H1 (cell line): Measurements from ENCODE around the gene PDE2A. TPM values are rescaled to one million over a fixed set of nuclear protein-coding genes. Genes with fewer than 3 reads are reported as not detected.

Experiments used
- CTCF ChIA-PET: fragments of 300-600 bp; sonication (Branson Sonifier 250); formaldehyde crosslinking; loops from one replicate; lab custom pipeline; 2021; ENCODE audit not compliant: partially characterized antibody; lab: Charles Lee
- POLR2A ChIA-PET: fragments of 300-600 bp; sonication (Branson Sonifier 250); formaldehyde crosslinking; loops from one replicate; lab custom pipeline; 2021; ENCODE audit warnings: inconsistent platforms; ENCODE audit not compliant: partially characterized antibody; lab: Charles Lee
- DNase-seq, 2 experiments: peaks; one replicate each; pipeline versions ENCODE4 v3.0.0 to v3.0.0-alpha.2; 2010 to 2022; ENCODE audit warnings: low spot score in 2 of 2, low read depth in 1 of 2, mixed read lengths in 1 of 2
- FAIRE-seq: peaks from 2 replicates; lab custom pipeline; 2011; peaks lifted over from hg19 to GRCh38; lab: Jason Lieb, UNC
- H2AFZ ChIP-seq: 2 replicates; pipeline ENCODE4 v1.8.1; 2012; ENCODE audit warnings: low read length, inconsistent platforms
- H2AK5ac ChIP-seq: 2 replicates; pipeline ENCODE4 v1.6.1; 2013; ENCODE audit warnings: low read depth, low read length
- H2BK120ac ChIP-seq: replicated peaks from 2 replicates; pipeline ENCODE3; 2013; ENCODE audit warnings: low read depth, low read length, inconsistent platforms
- H2BK12ac ChIP-seq: 2 replicates; pipeline ENCODE4 v1.6.1; 2013; ENCODE audit warnings: low read depth, low read length
- H2BK15ac ChIP-seq: 2 replicates; pipeline ENCODE4 v1.6.1; 2013; ENCODE audit warnings: low read length
- H2BK20ac ChIP-seq: 2 replicates; pipeline ENCODE4 v1.6.1; 2013; ENCODE audit warnings: low read length
- H2BK5ac ChIP-seq: 2 replicates; pipeline ENCODE4 v1.6.1; 2013; ENCODE audit warnings: low read depth, low read length
- H3K14ac ChIP-seq: 2 replicates; pipeline ENCODE4 v1.6.1; 2013; ENCODE audit warnings: inconsistent platforms; ENCODE audit not compliant: insufficient read length
- H3K18ac ChIP-seq: 2 replicates; pipeline ENCODE4 v1.6.1; 2013; ENCODE audit warnings: low read length; ENCODE audit errors: extremely low read depth
- H3K23ac ChIP-seq: 2 replicates; pipeline ENCODE4 v1.6.1; 2013; ENCODE audit warnings: inconsistent platforms; ENCODE audit not compliant: insufficient read length
- H3K23me2 ChIP-seq: 2 replicates; pipeline ENCODE4 v1.6.1; 2013; ENCODE audit warnings: low read depth, low read length
- H3K27ac ChIP-seq: 2 replicates; pipeline ENCODE4 v1.6.1; 2011; ENCODE audit warnings: low read depth, low read length, inconsistent platforms
- H3K27me3 ChIP-seq, 4 experiments: replicated peaks in 1 of 4; 1 replicate in 1 of 4; 2 replicates in 3 of 4; pipeline versions ENCODE4 v1.6.1 to v1.8.1; 2011 to 2013; ENCODE audit warnings: low read length in 3 of 4, mild to moderate bottlenecking in 3 of 4, inconsistent platforms in 2 of 4, mixed read lengths in 2 of 4, moderate library complexity in 1 of 4; ENCODE audit not compliant: control insufficient read depth in 3 of 4, insufficient read depth in 3 of 4; ENCODE audit errors: extremely low read depth in 1 of 4
- H3K36me3 ChIP-seq, 4 experiments: 2 replicates each; pipeline versions ENCODE4 v1.6.1 to v1.8.1; 2011 to 2013; ENCODE audit warnings: mild to moderate bottlenecking in 4 of 4, low read length in 3 of 4, moderate library complexity in 2 of 4, control low read depth in 1 of 4, inconsistent platforms in 1 of 4; ENCODE audit not compliant: insufficient read depth in 4 of 4, control insufficient read depth in 2 of 4
- H3K4ac ChIP-seq: replicated peaks from 2 replicates; pipeline ENCODE3; 2013; ENCODE audit warnings: low read length, low read depth, mixed read lengths, inconsistent platforms; ENCODE audit not compliant: insufficient read length
- H3K4me1 ChIP-seq, 4 experiments: replicated peaks in 1 of 4; 1 replicate in 1 of 4; 2 replicates in 3 of 4; pipeline versions ENCODE4 v1.6.1 to v1.8.1; 2011 to 2013; ENCODE audit warnings: low read length in 3 of 4, inconsistent platforms in 2 of 4, mixed read lengths in 1 of 4; ENCODE audit not compliant: insufficient read depth in 4 of 4, control insufficient read depth in 3 of 4
- H3K4me2 ChIP-seq, 2 experiments: 2 replicates each; pipeline versions ENCODE4 v1.6.1 to v1.8.1; 2011 to 2013; ENCODE audit warnings: low read depth in 2 of 2, low read length in 2 of 2, control low read depth in 1 of 2, inconsistent platforms in 1 of 2, mild to moderate bottlenecking in 1 of 2; ENCODE audit not compliant: insufficient read depth in 1 of 2
- H3K4me3 ChIP-seq, 4 experiments: fragments of 200-600, 300-600 bp in 1 of 4; sonication (generic), shearing (Covaris generic), sonication (Bioruptor Twin) in 1 of 4; 2 replicates each; pipeline versions ENCODE4 v1.5.1 to v1.8.1; 2011 to 2016; ENCODE audit warnings: low read length in 4 of 4, low read depth in 3 of 4, control low read depth in 2 of 4, inconsistent platforms in 2 of 4, mild to moderate bottlenecking in 2 of 4, mixed read lengths in 1 of 4, moderate library complexity in 1 of 4; ENCODE audit not compliant: insufficient read depth in 2 of 4; ENCODE audit errors: extremely low read depth in 1 of 4
- H3K56ac ChIP-seq: replicated peaks from 2 replicates; pipeline ENCODE3; 2013; ENCODE audit warnings: low read depth, mild to moderate bottlenecking, mixed read lengths, low read length, inconsistent platforms; ENCODE audit not compliant: insufficient read length
- H3K79me1 ChIP-seq: 2 replicates; pipeline ENCODE4 v1.6.1; 2013; ENCODE audit warnings: low read depth, low read length, control low read depth
- H3K79me2 ChIP-seq, 2 experiments: 2 replicates each; pipeline versions ENCODE4 v1.6.1 to v1.8.1; 2012 to 2013; ENCODE audit warnings: low read length in 2 of 2, mild to moderate bottlenecking in 2 of 2, inconsistent platforms in 1 of 2; ENCODE audit not compliant: insufficient read depth in 2 of 2, control insufficient read depth in 1 of 2
- H3K9ac ChIP-seq, 4 experiments: replicated peaks in 1 of 4; 1 replicate in 1 of 4; 2 replicates in 3 of 4; pipeline versions ENCODE4 v1.6.1 to v1.8.1; 2011 to 2013; ENCODE audit warnings: low read depth in 3 of 4, low read length in 3 of 4, control low read depth in 2 of 4, mild to moderate bottlenecking in 2 of 4, moderate library complexity in 2 of 4, inconsistent platforms in 1 of 4; ENCODE audit errors: extremely low read depth in 1 of 4
- H3K9me3 ChIP-seq, 2 experiments: 2 replicates each; pipeline versions ENCODE4 v1.6.1 to v1.8.1; 2012 to 2013; ENCODE audit warnings: mild to moderate bottlenecking in 2 of 2, moderate library complexity in 2 of 2, control low read depth in 1 of 2, inconsistent platforms in 1 of 2, low read depth in 1 of 2, low read length in 1 of 2, mixed read lengths in 1 of 2; ENCODE audit not compliant: insufficient read depth in 2 of 2
- H4K20me1 ChIP-seq, 2 experiments: replicated peaks in 1 of 2; 2 replicates each; pipeline versions ENCODE3 to v1.8.1; 2011 to 2013; ENCODE audit warnings: inconsistent platforms in 2 of 2, low read length in 2 of 2, mild to moderate bottlenecking in 1 of 2; ENCODE audit not compliant: insufficient read depth in 2 of 2, control insufficient read depth in 1 of 2
- H4K5ac ChIP-seq: 2 replicates; pipeline ENCODE4 v1.6.1; 2013; ENCODE audit warnings: low read length, low read depth, mixed read lengths, inconsistent platforms; ENCODE audit not compliant: insufficient read length
- H4K8ac ChIP-seq: 2 replicates; pipeline ENCODE4 v1.8.0; 2013; ENCODE audit warnings: mild to moderate bottlenecking, moderate library complexity, low read length, inconsistent platforms; ENCODE audit not compliant: insufficient read depth; ENCODE audit errors: extremely low read depth
- H4K91ac ChIP-seq: replicated peaks from 2 replicates; pipeline ENCODE3; 2013; ENCODE audit warnings: low read length, mixed read lengths, inconsistent platforms; ENCODE audit not compliant: insufficient read length
- CHD2 ChIP-seq: IDR thresholded peaks from 2 replicates; pipeline ENCODE4 v1.6.1; 2012; ENCODE audit warnings: low read length, improper control_type of control experiment
- CREB1 ChIP-seq: IDR thresholded peaks from 2 replicates; pipeline ENCODE4 v1.6.1; 2012; ENCODE audit warnings: inconsistent platforms
- E2F6 ChIP-seq: IDR thresholded peaks from 2 replicates; pipeline ENCODE4 v1.6.1; 2012; ENCODE audit warnings: inconsistent platforms
- EGR1 ChIP-seq: IDR thresholded peaks from 2 replicates; pipeline ENCODE4 v1.6.1; 2011; ENCODE audit warnings: low read depth, low read length, borderline replicate concordance
- EP300 ChIP-seq, 2 experiments: IDR thresholded peaks; 1 replicate in 1 of 2; 2 replicates in 1 of 2; pipeline ENCODE4 v1.6.1; 2011 to 2012; ENCODE audit warnings: low read depth in 2 of 2, low read length in 2 of 2, mild to moderate bottlenecking in 2 of 2, borderline replicate concordance in 1 of 2, inconsistent platforms in 1 of 2, moderate library complexity in 1 of 2
- KDM4A ChIP-seq: IDR thresholded peaks from one replicate; pipeline ENCODE4 v1.7.1; 2012; ENCODE audit warnings: low read depth, mild to moderate bottlenecking, moderate library complexity, low read length, inconsistent platforms; ENCODE audit not compliant: severe bottlenecking
- MAX ChIP-seq: IDR thresholded peaks from 2 replicates; pipeline ENCODE4 v1.6.1; 2012; ENCODE audit warnings: inconsistent platforms
- USF2 ChIP-seq: IDR thresholded peaks from 2 replicates; pipeline ENCODE4 v1.6.1; 2011; ENCODE audit warnings: low read length, improper control_type of control experiment
- ZNF274 ChIP-seq: IDR thresholded peaks from 2 replicates; pipeline ENCODE4 v1.7.0; 2012; ENCODE audit warnings: low read length, borderline replicate concordance; ENCODE audit errors: extremely low read depth
- WGBS, 2 experiments: shearing (Covaris generic) in 1 of 2; methylation state at CpG; one replicate each; pipeline versions ENCODE4 v1.1.6 to v1.1.7; 2013 to 2015; ENCODE audit warnings: low lambda C conversion rate in 2 of 2, mixed read lengths in 2 of 2, inconsistent platforms in 1 of 2, low coverage in 1 of 2, missing lambda C conversion rate in 1 of 2; ENCODE audit not compliant: insufficient replicate concordance in 2 of 2, insufficient coverage in 1 of 2, insufficient read length in 1 of 2; ENCODE audit errors: extremely low coverage in 1 of 2, missing lambda C conversion rate in 1 of 2; 5-methylcytosine and 5-hydroxymethylcytosine counted together
- polyA plus RNA-seq, 7 experiments: library from polyadenylated mRNA; depleted of rRNA in 3 of 7; stranded (reverse) in 5 of 7; unstranded in 2 of 7; fragments of >200 nt in 5 of 7; fragments of 200-250 nt in 2 of 7; gene quantifications; 1 replicate in 5 of 7; 2 replicates in 1 of 7; 4 replicates in 1 of 7; pipeline versions ENCODE4 v1.2.1 to v1.2.3, GENCODE V29; 2011 to 2013; ENCODE audit warnings: missing spikeins in 2 of 7, mixed read lengths in 2 of 7
- total RNA-seq: library from RNA; stranded (reverse); fragmentation: NEBNext Ultra II Directional; extraction: Animal tissue kit (Norgen Biotek cat#: 25700); gene quantifications from 2 replicates; pipeline ENCODE4 v1.2.1, GENCODE V29; 2021

Gene PDE2A
- total and polyA plus RNA-seq, 2 of the 8 experiments (the other 6 are each of a cell fraction or from before 2014, with no cell fraction given), result 3.4 to 7.1 TPM

GRCh38 chr11:72584293-72584938 is 89.8 kb downstream of the PDE2A start:
- Histone ChIP-seq H3K36me3 (no peaks in the 10 kb centered on the region), H3K27me3 (peaks cover 17 to 62% (median 48%) of the 10 kb centered on the region in 4 experiments), H2AK5ac (no peak overlapping the region), H4K5ac (no peak overlapping the region), H2BK20ac (no peak overlapping the region), H2BK5ac (0 out of 2 replicates have a peak overlapping the region, but pooled peaks have one; percentile 18), H4K91ac (peak overlapping the region; percentile 83), H4K8ac (peak overlapping the region; percentile 73), H4K20me1 (peaks cover 0 to 1% of the 10 kb centered on the region in 2 experiments), H3K4ac (no peak overlapping the region), H2BK12ac (peak overlapping the region; percentile 84; the same call in 1 of the 2 replicates), H3K9ac (no peak overlapping the region; a peak in 1 of 7 replicates), H3K79me1 (0 out of 2 replicates have a peak, but pooled peaks cover 2% of the 10 kb centered on the region), H3K23me2 (peaks cover 3% of the 10 kb centered on the region; the same call in 1 of the 2 replicates), H3K27ac (no peak overlapping the region), H2BK120ac (no peak overlapping the region), H3K4me2 (peak overlapping the region; percentile 79 to 86), H3K4me1 (peaks cover 0 to 7% (median 3%) of the 10 kb centered on the region in 4 experiments; a peak in 4 of 7 replicates), H3K18ac (peak overlapping the region; percentile 87), H3K79me2 (no peaks in the 10 kb centered on the region), H3K23ac (no peak overlapping the region), H2BK15ac (no peak overlapping the region), H2AFZ (peak overlapping the region; percentile 48; the same call in 1 of the 2 replicates), H3K56ac (no peak overlapping the region), H3K4me3 (peak overlapping the region; percentile 23 to 60 (median 38)), H3K9me3 (no peaks in the 10 kb centered on the region), H3K14ac (no peak overlapping the region)
- ChIA-PET POLR2A (interaction anchor here (1.5 kb wide), 1 partner anchor 89 kb away, joined by 5 read pairs; no protein-coding TSS in a partner anchor), CTCF (interaction anchor here (1.2 to 14.6 kb wide), 10 partner anchors 9 to 601 kb away, joined by 3 to 552 read pairs (median 6); partner anchors contain the start of genes ATG16L2 and PDE2A)
- FAIRE-seq (no peak), DNase-seq (peak in 1 of 2 experiments; percentile 83)
- 6% methylated on average over 33 of the region's 59 CpGs; no CpG with 5 or more reads in 1 of the 2 experiments for WGBS, 2 experiments
- 0 out of 2 replicates have a peak, but pooled peaks have one; percentile 6 for TF ChIP-seq CREB1
- TF ChIP-seq ZNF274, result no peak
- peak; percentile 79 for TF ChIP-seq E2F6
- TF ChIP-seq MAX, result peak; percentile 93
- no peak for TF ChIP-seq EP300 (IDR thresholded peaks at IDR 0.05; ENCODE audit: borderline replicate concordance in 1 of 2, low read depth in 2 of 2, low read length in 2 of 2)
- no peak for TF ChIP-seq USF2
- peak; percentile 69 for TF ChIP-seq KDM4A
- no peak for TF ChIP-seq CHD2
- 0 out of 2 replicates have a peak, but pooled peaks have one; percentile 10 for TF ChIP-seq EGR1
